Stimulated activated CD8-positive, alpha-beta memory T cell treated with anti-CD3 and anti-CD28 coated beads, Interleukin-15, amount 100 ng/mL, for 4 hours (primary cell): Measurements from ENCODE around the gene TSR3.

ENCODE experiments used
- DNase-seq, 2 donors: peaks; one replicate each; pipeline ENCODE4 v3.0.0-alpha.2; 2020; ENCODE audit warnings: low read depth in 2 of 2

The TSR3 gene

DNA sequence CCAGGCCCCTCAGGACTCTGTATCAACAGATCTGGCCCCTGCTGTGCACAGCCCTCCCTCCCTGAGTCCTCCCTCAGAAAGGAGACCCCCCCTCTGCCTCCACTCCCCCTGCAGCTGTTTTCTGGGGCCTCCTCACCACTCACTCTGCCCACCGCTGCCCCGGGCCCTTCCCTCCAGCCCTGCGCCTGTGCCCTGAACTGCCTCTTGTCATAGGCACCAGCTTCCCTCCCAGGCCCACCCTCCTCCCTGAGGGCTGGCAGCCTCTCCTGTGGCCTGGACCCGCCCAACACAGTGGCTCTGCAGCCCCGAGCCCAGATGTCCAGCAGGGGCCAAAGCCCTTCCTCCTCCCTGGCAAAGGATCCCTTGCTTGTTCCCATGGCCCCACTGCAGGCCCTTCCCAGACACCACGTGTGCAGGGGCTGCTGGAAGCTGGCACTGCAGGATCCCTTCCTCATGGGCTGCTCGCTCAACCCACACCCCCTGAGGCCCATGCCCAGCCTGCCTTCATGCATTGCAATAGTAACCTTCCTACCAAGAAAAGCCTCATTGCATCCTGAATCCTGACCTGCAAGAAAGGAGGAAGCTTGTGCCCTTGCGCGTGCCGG lies 25.8 kb upstream of the TSR3 start:
- DNase-seq, result no peak

DNA sequence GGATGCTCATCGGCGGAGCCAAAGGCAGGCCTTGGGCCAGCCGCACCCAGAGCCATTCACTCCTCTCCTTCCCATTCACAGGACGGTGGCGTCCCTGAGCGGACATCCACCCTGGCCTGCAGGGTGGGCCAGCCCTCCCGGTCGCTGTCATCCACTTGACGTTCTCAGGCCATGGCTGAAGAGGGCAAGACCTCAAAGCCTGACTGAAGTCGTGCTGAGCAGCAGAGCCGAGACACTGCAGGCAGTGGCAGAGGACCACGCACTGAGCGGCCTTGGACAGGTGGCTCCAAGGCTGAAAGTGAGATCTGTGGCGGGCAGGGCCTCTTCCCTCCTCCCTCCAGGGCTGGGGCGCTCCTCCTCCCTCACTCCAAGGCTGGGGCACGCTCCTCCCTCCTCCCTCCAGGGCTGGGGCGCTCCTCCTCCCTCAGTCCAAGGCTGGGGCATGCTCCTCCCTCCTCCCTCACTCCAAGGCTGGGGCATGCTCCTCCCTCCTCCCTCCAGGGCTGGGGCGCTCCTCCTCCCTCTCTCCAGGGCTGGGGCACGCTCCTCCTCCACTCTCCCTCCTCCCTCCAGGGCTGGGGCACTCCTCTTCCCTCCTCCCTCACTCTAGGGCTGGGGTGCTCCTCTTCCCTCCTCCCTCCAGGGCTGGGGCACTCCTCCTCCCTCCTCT lies 24.2 kb upstream of the TSR3 start:
- DNase-seq, result no peak

DNA sequence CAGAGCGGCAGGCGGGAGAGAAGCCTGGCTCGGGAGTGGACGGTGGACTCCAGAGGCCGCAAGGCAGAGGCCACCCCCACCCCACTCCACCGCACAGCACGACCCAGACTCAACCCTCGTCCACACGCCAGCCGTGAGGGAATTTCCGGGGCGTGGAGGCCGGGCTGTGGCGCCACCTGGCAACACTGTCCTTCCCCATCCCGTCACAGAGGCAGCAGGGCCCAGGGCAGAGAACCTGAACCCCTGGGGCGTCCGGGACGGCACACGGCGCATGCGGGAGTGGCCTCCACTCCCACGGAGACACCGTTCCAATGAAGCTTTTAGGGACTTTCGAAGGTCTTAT lies 23.6 kb upstream of the TSR3 start:
- no peak for DNase-seq

DNA sequence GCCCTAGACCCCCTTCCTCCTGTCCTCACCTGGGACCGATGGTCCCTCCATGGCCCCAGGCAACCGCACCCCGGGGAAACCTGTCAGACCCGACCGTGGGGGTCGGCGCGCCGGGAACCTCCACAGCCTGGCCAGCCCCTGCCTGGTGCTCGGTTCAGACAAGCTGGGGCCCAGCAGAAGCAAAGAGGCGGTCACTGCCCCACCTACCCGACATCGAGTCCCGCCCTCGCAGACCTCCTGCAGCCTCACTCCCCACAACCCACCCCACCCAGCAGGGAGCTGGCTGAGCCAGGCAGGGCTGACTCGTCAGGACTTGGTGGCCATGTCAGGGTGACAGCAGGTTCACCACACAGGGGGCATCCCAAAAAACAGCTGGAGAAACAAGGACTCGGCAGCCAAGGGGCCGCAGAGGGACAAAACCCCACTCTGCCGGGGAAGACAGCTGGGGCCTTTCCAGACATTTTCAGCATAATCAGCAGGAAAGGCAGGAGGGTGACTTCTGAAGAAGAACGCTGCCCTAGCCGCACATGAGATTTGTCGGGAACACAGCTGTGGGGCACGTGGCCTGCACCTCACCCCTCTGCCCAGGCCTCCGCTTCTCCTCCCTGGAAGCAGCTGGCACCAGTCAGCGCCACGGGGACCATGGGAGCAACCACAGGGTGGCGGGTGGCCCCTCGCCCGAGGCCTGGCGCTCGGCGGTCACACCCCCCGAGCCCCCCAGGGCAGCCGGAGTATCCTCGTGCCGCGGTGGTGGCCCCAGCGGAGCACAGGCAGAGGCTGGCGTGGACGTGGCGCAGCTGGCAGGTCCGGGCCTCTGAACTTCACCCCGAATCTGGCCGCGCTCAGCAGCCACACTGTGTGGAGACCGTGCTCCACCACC lies 23.0 kb upstream of the TSR3 start:
- no peak for DNase-seq

DNA sequence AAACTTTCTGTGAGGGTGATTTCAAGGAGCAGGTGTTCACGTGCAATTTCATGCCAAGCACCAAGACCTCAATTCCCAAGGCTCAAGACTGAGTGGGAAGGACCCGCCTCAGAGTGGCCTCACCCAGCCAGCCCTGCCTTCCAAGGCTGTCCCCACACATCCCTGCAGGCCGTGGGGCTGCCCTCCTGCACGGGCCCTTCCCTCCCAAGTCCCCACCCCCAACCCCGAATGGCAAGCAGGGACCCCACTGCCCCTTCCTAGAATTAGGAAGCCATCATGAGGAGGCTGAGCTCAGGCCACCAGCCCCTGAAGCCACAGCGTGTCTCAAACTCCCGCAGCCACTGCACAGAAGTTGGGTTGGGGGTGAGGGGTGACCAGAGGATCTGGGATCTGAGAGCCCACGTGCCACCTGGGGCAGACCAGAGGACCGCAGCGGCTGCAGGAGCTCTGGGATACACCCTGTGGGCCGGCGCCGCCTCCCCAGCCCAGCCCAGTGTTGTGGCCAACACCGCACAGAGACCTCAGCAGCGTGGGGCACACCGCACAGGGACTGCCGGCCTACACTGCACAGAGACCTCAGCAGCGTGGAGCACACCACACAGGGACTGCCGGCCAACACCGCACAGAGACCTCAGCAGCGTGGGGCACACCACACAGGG lies 20.7 kb upstream of the TSR3 start:
- DNase-seq, result no peak

DNA sequence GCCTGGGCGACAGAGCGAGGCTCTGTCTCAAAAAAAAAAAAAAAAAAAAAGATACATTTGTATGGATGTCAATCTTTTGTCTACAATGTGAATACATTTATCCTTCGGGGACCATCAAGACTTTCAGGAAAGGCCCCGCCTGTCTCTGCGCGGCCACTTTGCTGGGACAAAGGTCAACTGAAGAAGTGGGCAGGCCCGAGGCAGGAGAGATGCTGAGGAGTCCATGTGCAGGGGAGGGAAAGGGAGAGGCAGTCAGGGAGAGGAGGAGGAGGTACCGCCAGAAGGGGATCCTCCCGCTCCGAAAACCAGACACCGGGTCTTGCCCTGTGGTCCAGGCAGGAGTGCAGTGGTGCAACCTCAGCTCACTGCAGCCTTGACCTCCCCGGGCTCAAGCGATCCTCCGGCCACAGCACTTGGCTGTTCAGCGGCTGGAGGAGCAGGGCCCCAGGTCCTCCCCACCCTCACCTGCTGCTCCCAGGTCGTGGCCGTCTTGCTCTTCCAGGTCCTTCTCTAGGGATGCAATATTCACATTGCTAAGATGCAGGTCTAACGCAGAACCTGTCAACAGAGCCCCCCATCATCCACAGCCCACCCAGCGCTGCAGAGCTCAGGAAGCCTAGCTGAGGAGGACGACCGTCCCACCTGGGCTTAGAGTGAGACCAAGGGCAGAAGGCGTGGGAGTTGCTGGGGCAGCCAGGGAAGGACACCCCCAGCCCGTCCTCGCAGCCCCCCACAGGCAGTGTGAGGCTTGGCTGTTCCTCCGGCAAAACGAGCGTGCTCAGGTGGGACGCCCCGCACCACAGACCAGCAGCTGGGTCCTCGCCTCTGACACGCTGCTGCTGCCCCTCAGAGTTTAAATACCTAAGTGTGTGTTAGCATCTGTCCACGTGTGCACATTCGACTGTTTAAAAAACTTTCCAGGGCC lies 19.6 kb upstream of the TSR3 start:
- no peak for DNase-seq

DNA sequence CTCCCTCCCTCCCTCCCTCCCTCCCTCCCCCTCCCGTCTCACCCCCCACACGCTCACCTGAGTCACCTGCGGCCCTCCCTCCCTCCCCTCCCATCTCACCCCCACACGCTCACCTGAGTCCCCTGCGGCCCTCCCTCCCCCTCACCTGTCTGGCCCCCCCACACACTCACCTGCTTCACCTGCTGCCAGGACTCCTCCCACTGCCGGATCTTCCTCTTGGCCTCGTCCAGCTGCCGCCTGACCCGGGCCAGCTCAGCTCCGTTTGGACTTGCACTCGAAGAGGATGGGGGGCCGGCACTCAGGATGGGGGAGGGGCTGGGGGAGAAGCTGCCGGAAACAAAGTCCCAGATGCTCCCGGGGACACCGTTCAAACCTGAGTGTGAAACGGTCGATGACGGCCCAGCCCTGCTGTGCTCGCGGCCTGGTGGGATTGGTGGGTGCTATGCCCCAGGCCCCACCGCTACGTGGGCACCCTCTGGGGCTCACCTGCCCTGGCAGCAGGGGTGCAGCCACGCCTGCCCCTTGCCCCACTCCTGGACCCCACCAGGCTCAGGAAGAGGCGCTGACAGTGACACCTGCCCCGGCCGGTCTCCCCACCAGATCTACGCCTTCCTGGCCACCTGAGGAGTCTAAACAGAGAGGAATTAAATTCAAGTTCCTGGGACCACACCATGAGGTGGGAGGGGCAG lies 16.0 kb upstream of the TSR3 start:
- no peak for DNase-seq

DNA sequence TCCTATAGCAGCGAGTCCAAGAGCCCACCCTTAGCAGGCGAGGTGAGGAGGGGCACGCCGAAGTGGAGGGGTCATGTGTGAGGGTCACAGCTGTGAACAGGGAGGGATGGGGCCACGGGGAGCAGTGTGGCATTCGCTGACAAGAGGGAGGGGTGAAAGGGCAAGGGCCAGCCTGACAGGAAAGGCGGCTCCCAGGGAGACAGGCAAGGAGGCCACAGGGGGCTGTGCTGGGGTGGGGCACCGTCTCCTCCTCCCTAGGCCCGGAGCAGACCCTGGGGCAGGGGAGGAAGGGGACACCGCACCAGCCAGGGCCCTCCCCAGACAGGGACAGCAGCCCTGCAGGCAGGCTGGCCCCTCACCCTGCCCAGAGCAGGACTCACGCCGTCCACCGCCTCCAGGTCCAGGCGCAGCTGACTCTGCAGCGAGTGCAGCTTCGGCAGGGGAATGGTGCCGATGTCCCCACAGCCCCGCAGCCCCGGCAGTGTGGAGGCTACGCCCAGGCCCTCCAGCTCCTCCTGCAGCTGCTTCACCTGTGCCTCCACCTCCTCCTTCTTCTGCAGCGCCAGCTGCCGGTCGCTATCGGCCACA lies 15.1 kb upstream of the TSR3 start:
- no peak for DNase-seq

DNA sequence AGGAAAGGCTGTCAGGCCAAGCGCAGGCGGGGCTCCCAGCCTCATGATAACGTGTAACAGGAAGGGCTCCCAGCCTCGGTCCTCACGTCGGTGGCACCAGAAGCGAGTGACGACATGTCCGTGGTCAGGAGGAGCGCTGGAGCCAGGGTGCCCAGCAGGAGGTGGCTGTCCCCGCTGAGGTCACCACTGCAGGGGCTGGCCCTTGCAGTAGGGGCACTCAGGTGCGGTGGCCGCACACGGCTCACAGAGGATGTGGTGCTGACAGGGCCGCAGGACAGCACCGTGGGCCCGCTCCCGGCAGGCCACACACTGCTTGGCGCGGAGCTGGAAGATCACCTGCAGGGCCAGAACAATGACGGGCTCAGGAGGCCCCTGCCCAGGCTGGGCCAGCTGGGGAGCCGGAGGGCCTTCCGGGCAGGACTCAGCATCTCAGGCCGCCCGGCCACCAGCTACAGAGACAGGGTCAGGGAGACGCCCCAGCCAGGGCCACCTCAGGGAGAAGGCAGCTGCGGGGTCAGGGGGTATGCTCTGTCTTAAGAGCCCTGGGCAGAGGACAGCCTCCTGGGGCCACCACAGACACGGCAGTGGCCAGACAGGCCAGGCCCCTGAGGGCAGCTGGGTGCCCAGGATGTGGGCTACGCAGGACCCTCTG lies 14.5 kb upstream of the TSR3 start:
- no peak for DNase-seq

DNA sequence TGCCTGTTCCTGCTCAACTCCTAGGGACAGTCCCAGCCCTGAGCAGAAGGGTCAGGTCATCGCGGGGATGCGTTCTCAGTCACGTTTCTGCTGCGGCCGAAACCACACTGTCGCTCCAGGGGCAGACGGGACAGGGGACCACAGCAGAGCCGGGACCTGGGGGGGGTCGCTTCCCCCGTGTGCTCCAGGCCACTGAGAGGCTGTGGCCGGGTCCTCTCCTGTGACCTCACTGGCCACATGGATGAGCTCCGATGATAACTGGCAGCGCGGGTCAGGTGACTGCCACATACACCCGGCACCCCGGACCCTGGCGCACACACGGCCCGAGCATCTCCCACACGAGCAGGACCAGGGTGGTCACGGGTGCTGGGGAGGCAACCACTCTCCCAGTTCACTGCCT lies 12.8 kb upstream of the TSR3 start:
- DNase-seq, result no peak

DNA sequence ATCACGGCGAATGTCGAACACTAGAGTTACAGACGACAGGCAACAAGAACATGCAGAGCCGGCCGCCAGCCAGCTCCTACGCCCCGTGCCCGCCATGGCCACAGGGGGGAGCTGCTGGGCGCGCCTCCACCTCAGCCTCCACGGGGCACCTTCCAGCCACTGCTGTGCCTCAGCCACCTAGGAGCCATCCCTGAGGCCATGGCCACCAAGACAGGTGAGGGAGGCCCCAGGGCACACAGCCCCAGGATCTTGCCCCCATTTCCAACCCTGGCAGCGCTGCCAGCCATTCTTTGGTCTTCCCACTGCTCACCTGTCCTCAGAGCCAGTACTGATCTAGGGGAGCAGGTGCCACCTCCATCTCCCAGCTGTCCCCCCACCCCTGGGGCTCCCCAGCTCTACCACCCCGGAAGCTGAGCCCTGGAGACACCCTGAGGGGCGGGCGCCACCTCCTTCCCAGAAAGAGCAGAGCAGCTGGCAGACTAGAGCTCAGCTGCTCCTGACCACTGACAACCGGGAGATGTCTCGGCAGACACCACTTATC lies 11.9 kb upstream of the TSR3 start:
- no peak for DNase-seq

DNA sequence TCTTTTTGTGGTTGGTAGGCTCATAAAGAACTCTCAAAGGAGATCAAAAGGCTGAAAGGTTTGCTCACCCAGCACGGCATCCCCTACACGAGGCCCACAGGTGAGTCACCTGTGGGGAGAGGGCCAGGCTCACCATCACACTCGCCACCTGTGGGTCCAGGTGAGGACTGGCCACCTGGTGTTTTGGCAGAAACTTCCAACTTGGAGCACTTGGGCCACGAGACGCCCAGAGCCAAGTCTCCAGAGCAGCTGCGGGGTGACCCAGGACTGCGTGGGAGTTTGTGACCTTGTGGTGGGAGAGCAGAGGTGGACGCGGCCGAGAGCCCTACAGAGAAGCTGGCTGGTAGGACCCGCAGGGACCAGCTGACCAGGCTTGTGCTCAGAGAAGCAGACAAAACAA lies 11.1 kb upstream of the TSR3 start:
- DNase-seq, result no peak

DNA sequence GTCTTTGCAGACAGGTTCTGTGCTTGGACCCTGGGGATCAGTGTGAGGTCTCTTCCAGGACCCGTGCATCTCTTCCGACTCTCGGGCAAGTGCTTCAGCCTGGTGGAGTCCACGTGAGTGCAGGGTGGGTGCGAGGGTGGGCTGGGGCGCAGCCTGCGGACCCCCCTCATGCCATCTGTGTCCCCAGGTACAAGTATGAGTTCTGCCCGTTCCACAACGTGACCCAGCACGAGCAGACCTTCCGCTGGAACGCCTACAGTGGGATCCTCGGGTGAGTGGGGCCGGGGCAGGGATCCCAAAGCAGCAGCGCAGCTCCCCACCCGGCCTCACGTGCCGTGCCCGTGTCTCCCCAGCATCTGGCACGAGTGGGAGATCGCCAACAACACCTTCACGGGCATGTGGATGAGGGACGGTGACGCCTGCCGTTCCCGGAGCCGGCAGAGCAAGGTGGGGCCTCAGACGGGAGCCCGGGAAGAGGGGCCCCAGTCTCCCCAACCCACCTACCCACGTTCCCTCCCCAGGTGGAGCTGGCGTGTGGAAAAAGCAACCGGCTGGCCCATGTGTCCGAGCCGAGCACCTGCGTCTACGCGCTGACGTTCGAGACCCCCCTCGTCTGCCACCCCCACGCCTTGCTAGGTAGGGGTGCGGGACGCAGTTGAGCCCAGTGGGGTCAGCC lies 10.1 kb upstream of the TSR3 start:
- no peak for DNase-seq

DNA sequence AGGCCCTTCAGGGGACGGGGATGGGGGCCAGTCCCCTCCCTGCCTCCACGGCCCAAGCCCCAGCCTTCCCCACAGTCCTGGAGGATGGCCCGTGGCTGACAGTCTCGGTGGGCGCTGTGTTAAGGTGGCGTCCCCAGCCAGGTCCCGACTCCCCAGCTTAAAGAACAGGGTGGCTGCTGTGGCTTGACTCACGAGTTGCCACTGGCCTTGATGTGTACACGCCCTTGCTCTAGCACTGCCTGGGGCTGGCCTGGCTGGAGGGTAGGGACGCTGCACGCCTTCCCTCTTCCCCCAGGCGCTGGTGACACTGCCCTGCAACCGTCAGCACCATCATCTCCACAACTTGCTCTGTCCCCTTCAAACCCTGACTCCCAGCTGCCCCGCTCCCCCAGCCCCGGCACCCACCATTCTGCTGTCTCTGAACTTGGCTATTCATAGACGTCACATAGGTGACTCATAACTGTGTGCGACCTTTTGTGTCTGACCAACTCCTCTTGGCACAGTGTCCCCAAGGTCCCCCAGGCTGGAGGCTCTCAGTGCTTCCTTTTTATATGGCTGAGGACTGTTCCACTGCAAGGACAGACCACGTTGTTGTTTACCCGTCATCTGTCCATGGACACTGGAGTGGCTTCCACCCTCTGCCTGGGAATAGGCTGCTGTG lies 6.4 kb upstream of the TSR3 start:
- no peak for DNase-seq

DNA sequence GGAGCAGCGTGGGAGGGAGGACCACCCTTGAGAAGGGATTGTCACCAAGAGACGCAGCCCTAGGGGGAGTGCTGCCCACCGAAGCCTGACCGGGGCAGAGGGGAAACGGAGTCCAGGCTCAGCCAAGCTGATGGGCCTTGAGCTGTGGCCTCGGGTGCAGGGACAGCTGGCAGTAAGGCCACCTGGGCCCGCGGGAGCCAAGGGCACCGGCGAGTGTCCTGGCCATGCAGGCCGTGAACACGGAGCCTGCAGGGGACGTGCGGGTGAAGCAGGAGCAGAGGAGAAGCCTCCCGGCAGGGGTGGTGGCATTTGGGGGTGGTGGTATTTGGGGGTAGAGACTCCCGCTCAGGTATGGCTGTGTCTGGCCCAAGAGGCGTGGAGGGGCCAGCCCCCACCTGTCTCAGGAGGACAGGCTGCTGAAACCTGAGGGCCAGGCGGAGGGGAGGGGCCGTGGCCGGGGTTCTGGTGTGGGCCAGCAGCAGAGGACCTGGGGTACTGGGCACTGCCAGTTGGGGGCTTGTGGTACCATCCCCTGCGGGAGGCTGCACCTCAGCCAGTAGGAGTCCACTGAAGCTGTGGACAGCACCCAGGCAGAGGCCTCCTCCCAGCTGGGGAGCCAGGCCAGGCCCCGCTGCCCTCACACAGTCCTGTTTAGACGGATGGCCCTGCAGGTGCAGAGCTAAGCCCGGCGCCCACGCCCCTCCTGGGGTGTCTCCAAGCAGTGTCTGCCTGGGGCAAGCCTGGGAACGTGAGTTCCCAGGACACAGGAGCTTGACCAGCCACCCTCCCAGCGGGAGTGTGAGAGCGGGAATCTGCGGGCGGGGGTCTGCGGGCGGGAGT lies 4.6 kb upstream of the TSR3 start:
- DNase-seq, result no peak

DNA sequence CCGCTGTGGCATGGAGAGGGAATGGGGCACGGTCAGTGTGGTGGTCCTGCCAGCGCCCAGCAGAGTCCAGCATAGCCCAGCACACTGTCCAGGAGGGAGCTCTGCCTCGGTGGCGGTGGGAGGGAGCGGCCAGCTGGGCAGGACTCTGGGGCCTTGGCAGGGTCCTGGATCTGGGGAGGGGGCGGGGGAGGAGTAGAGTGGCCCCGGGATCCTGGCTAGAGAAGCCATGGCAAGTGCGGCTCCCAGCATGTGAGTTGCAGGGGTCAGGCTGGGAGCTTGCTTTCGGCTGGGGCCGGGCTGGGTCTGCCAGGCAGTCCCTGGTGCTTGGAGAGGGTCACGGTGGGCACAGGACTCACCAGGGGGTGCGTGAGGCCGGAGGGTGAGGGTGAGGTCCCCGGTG lies 3.9 kb upstream of the TSR3 start:
- no peak for DNase-seq

DNA sequence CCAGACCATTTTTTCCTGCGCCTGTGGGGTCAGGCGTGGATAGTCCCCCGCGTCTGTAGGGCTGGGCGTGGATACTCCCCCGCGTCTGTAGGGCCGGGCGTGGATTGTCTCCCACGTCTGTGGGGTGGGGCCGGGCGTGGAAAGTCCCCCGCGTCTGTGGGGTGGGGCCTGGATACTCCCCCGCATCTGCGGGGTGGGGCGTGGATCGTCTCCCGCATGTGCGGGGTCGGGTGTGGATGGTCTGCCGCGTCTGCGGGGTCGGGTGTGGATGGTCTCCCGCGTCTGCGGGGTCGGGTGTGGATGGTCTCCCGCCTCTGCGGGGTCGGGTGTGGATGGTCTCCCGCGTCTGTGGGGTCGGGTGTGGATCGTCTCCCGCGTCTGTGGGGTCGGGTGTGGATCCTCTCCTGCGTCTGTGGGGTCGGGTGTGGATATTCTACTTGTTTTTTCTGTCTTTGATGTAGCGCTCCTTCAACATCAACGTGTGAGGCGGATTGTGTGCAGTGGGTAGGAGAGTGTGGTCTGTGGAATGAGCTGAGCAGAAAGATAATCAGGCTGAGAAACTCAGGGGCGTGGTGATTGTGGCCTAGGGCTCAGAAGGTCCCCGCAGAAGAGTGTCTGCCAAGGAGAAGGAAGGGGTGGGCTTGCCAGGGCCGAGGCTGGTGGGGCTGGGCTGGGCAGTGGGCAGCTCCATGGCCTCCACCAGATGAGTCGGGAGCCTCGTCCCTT lies 3.3 kb upstream of the TSR3 start:
- no peak for DNase-seq
